HG03196 (cell line): ENCODE results near the gene TMUB2.
A peak's percentile ranks its signal among the peaks of the same experiment; 100 is the strongest.
"Not testable (repeated sequence)": the region's sequence is repeated elsewhere in the genome, so short reads cannot be mapped to it uniquely, and the experiment has no call there.

ENCODE experiments used
- ATAC-seq: cut with Tn5 transposase; IDR thresholded peaks from one replicate; pipeline ENCODE4 v1.9.1; 2021; ENCODE audit not compliant: unreplicated experiment

TMUB2 gene

GRCh38 chr17:44186307-44187130 lies at the start of gene TMUB2:
TSS of gene TMUB2 (plus strand) at chr17:44186972. CDS start at chr17:44187709, 737 bp downstream.
- ATAC-seq = peak; percentile 77

GRCh38 chr17:44137891-44138709 lies 48.7 kb upstream of the TMUB2 start:
- no peak for ATAC-seq

DNA sequence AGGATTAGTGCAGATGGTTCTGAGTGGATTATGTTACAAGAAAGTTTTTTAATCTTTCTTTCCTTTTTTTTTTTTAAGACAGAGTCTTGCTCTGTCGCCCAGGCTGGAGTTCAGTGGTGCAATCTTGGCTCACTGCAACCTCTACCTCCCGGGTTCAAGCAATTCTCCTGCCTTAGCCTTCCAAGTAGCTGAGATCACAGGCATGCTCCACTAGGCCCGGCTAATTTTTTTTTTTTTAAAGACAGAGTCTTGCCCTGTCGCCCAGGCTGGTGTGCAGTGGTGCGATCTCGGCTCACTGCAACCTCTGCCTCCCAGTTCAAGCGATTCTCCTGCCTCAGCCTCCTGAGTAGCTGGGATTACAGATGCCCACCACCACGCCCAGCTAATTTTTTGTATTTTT lies 42.9 kb upstream of the TMUB2 start:
- not testable (repeated sequence) for ATAC-seq

- no peak for ATAC-seq
Observed at GRCh38 chr17:44144966-44145739, 41.6 kb upstream of the TMUB2 start.

DNA sequence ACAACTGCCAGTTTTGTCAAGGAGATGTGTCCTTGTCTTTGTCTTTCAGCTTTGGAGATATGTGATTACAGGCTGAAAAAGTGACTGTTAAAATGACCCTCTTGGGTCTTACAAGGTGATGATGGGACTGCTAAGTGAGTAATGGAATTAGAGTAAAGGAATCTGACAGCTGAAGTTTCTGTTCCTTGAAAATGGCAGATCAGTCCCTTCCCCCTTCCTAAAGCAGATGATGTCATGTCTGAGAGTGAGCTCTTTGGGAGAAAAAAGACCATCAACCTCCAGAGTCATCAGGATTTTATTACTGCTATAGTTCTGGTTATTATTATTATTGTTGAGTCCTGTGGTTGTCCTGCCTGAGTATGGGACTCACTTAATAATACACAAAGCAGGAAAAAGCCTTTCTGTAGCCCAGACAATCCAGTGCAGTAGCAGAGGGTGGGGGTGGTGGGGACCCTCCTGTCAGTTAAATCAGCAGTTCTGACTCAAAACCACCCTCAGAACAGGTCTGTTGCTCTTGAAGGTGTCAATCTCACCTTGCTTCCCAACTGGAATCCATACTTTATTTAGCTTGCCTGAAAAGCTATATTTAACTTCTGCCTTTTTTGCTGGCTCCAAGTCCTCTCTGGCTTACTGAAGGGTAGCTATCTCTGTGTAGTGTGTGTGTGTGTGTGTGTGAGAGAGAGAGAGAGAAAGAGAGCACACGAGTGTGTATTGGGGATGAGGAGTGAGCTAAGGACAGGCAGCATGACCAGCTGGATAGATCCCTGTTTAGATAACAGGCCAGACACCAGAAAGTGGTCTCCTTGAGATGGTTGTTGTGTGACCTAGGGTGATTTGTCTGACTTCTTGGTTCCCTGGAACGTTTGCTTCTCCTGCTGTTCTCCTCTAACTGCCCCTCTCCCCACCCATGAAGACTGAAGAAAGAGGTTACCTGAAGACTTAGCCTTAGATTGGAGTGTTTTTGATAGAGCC lies 40.1 kb upstream of the TMUB2 start:
- no peak for ATAC-seq

DNA sequence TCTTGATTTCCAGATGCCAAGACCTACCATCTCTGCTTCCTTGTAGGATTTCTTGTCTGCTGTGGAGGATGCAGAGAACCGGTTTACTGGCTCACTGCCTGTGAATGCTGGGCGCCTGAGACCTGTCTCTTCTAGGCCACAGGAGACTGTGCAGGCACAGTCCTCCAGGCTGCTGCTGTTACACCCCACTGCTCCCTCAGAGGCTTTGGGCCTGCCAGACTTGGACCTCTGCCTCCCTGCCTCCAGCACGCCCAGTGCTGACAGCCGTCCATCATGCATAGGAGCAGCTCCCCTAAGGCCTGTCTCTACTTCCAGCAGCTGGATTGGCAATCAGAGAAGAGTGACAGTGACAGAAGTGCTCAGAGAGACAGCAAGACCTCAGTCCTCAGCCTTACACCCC lies 39.0 kb upstream of the TMUB2 start:
- no peak for ATAC-seq

- not testable (repeated sequence) for ATAC-seq
Observed at GRCh38 chr17:44149066-44149465, 37.7 kb upstream of the TMUB2 start.

GRCh38 chr17:44149750-44150329 lies 36.9 kb upstream of the TMUB2 start:
- no peak for ATAC-seq

DNA sequence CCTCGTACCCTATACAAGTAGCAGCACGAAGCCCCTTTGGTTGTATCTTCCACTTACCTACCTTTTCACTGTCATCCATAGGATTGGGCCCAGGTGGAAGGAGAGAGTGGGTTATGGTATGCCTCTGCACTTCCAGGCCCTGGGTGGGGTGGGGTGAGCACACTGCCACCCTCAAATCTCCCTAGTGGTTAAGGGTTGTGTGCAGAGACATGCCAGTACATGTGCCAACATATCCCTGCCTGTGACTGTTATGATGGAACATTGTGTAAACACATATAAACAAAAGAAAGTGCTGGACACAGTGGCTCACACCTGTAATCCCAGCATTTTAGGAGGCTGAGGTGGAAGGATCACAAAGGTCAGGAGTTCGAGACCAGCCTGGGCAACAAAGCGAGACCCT lies 33.9 kb upstream of the TMUB2 start:
- no peak for ATAC-seq

DNA sequence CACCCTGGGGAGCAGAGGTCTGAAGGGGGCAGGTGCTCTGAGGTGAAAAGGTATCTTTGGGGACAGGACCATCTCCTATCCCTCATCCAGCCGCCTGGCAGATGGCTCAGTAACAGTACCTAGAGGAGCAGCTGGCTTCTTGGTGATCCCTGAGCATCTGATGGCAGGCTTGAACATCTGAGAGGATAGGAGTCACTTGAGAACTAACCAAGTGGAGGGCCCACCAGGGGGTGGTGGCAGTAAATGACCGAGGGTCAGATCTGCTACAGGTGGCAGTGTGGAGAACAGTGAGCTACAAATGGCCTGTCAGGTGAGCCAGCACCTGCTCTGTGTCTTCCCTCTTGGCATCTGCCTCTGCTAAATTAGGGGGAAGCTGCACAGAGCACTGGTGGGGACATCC lies 31.3 kb upstream of the TMUB2 start:
- no peak for ATAC-seq

DNA sequence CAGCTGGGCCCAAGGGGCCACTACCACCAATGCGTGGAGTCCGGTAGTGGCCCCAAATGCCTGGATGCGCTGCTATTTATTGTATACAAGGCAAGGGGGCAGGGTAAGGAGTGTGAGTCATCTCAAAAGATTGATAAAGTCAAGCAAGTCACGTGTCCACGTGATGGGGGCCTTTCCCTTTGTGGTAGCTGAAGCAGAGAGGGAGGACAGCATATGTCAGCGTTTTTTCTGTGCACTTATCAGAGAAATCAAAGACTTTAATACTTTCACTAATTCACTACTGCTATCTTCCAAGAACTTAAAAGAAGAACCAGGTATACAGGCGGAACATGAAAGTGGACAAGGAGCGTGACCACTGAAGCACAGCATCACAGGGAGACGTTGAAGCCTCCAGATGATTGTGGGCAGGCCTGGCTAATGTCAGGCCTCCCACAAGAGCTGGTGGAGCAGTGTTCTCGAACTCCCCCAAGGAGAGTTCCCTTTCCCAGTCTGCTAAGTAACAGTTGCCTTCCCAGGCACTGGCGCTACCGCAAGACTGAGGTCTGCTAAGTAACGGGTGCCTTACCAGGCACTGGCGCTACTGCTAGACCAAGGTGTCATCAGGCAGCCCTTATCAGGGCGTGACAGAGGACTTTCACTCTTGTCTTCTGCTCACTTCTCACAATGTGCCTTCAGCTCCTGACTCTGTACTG lies 27.1 kb upstream of the TMUB2 start:
- ATAC-seq = no peak

DNA sequence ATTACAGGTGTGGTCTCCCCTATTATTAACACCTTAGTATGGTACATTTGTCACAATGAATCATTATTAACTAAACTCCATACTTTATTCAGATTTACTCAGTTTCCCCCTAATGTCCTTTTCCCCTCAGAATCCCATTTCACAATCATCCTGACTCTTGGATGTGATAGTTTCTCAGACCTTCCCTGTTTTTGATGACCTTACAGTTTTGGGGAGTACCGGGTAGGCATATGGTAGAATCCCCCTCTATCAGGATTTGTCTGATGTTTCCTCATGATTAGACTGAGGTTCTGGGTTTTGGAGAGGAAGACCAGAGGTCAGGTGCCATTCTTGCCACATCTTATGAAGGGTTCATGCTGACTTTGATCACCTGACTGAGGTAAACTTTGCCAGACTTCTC lies 22.3 kb upstream of the TMUB2 start:
- no peak for ATAC-seq

DNA sequence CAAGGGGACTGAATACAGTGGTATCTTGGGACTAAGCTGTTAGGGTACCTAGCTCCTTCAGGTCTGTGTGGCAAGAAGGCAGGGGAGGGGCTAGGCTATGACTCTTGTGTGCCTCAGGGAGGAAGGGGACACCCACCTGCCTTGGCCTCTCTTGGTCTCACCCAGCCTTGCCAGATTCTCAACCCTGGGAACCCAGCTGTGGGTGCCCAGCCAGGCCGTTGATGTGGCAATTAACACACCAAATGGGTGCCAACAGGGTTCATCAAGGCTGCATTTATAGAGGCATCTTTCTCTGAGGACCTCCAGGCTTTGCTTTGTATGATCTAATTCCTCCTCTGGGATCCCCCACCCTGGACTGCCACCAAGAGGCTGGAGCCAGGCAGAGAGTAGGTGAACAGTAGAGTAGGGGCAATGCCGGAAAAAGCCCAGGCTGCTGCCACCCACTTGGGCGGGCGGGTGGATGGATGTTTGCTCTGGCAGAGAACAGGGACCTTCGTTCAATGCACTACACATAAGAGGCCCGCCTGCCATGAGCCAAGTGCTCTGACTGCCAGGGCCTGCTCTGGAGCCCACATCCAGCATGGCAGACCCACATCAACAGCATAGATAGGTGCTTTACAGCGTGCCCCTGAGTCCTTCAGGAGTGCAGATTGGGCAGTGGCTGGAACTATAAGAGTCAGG lies 19.5 kb upstream of the TMUB2 start:
- ATAC-seq = no peak

DNA sequence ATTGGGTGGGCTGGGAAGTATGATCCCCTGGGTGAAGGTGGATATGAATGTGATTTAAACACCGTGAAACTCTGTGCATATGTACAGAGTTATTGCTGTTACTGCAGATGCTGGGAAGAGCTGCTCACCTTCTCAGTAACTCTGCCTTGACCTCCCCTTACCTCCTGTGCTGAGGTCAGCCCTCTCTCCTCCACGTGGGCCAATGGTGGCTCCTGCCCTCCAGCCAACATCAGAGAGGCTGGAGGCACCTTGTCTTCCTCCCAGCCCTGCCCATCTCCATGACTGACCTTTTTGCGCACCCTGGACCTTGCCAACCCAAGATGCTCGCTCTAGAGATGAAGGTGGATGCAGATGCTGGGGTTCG lies 16.7 kb upstream of the TMUB2 start:
- no peak for ATAC-seq

DNA sequence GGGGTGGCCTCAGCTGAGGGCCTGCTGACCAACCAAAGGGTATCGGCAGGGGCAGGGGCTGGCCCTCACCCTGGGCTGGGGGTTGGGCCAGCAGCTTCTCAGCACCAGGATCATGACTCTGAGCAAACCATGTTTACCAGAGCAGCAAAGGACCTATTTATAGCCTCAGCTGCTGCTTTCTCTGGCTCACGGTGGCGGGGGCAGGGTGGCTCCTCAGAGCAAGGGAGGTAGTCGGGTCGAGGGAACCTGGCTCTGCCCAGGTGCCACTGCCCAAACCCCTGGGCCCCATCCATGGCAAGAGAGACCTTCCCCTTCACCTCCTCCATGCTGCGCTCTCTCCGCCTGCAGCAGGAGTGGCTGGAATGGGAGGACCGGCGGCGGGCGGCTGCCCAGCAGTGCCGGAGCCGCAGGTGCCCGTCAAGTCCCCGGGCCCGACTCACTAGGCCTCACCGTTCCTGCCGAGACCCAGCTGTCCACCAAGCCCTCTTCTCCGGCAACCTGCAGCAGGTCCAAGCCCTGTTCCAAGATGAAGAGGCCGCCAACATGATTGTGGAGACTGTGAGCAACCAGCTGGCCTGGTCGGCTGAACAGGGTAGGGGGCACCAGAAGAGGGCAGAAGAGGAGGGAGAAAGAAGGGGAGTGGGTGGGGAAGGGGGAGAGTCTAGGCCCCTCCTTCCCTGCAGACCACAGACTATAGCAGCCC lies 16.1 kb upstream of the TMUB2 start, which contains the start of gene ASB16:
Gene ASB16 (plus strand): TSS at position 206 of the 703 bp plus-strand sequence. CDS start 86 bp downstream, at position 292.
- no peak for ATAC-seq

- ATAC-seq = no peak
Observed at GRCh38 chr17:44171931-44172455, 14.8 kb upstream of the TMUB2 start.

- no peak for ATAC-seq
Observed at GRCh38 chr17:44174427-44174826, 12.3 kb upstream of the TMUB2 start.

GRCh38 chr17:44176257-44176656 lies 10.5 kb upstream of the TMUB2 start:
- ATAC-seq = no peak
